ENCODE results near the gene TCF4.

The TCF4 gene

DNA sequence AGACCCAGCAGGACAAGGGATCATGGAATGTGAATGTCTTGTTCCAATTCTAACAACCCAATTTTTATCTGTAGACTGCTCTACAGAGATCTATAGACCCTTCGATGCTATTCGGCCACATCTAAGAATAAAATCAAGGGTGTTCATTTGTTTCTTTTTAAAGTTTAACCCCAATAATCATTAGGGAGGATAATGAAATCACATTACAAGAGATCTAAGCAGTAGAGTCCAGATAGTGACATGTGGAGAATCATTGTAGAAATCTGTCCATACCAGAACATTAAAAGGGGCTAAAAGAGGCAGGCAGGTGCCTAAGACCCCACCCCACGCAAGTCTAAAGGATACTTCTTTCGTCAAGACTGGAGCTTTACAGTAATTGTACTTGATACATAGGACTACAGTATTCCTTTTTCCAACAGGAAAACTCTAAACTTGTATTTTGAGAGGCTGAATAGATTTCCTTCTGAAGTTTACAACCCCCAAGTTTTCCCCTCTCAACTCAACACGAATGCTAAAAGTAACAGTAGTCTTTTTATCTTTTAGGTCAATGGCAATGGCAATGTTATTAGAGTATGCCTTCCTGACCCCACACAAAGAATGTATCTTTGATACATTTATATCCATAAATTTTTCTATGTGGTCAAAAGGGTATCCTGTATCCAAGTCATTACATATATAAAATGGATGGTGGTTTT, 183.7 kb downstream of the TCF4 start:
- Histone ChIP-seq H3K4me3 (no peak overlapping the region), H3K27ac (peak overlapping the region in 10 of 21 experiments; percentile 7 to 77 (median 44))

DNA sequence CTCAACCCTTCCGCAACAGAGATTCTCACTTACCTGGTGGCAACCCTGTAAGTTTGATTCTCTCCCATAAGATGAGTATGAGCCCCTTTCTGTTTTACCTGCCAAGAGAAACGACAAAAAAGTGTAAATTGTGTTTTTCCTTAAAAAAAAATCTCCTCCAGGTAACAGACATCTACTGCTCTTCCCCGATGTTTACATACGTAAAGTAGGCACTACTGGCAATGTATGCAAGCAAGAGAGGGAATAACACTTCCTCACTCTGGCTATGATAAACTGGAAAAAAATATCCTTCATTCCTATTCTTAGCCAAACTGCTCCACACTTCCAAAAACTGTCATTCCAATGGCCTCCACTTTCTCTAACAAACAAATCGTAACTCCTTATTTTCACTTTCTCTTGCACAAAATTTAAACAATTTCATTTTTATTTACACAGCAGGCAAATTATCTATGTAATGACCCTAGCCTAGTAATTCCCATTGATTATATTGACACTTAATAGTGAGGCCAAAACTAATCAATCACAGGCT, 184.5 kb downstream of the TCF4 start:
- H3K27ac ChIP-seq: peak overlapping the region in 15 of 21 experiments; percentile 4 to 82 (median 42)
- H3K4me3 ChIP-seq: peak overlapping the region in 1 of 7 experiments; percentile 4

DNA sequence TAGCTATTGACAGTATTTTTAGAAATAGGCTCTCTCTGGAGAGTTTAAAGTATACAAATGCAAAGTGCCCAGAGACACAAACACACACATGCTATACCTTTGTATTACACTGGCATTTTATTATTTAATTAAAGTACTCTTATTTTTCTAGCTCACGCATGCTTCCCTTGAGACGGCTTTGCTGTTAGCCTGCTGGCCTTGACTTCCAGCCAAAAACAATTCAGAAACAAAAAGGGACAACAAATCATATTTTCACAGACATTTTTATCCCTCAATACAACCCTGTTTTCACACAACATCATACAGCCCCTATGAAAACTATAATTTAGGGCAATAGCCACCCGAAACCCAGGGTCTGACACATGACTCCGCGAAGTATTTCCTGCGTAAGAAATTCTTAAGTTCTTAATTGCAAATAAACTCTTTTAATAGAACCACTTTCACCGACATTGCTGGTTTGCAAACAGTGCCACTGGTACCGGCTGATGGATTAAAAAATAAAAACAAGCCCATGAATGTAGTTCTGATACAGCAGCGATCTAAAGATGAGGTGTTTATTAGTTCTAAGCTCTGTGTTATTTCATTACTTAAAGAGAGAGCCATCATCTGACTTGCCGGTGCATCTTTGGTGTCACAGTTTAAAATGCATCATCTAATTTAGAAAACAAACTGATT, 185.1 kb downstream of the TCF4 start:
- peak overlapping the region in 18 of 21 experiments; percentile 2 to 82 (median 46) for H3K27ac ChIP-seq
- H3K4me3 ChIP-seq: peak overlapping the region in 1 of 7 experiments; percentile 4

DNA sequence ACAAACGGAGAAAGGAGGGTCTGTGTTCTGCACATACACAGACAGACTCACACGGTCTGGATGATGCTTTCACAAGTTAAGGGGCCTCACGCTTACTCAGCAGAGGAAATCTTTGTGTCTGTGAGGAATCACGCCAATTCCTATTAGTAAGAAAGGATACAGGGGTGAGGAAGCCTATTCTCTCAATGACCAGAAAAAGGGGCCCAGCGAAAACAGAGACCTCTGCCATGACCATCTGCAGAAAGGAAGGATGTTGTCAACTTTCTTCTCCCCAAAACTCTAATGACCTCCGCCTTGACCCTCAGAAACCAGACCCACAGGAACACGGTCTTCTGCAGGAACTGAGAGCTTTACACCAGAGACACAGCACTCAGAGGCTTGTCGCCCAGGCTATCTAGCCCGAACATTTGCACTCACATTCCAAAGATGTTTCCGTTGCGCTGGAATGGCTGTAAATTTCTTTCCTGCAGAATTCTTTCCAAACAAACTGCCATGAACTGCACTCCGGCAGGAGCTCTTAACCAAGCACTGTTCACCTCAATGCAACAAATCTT, 186.3 kb downstream of the TCF4 start:
- H3K4me3 ChIP-seq: peak overlapping the region in 4 of 7 experiments; percentile 2 to 22 (median 12)
- peak overlapping the region in 19 of 21 experiments; percentile 2 to 82 (median 63) for H3K27ac ChIP-seq

GRCh38 chr18:55400590-55401541, 187.1 kb downstream of the TCF4 start:
- Histone ChIP-seq H3K27ac (peak overlapping the region in 18 of 21 experiments; percentile 2 to 82 (median 62)), H3K4me3 (peak overlapping the region in 5 of 7 experiments; percentile 3 to 22 (median 10))

GRCh38 chr18:55400081-55400480, 187.9 kb downstream of the TCF4 start:
- Histone ChIP-seq H3K4me3 (no peak overlapping the region), H3K27ac (peak overlapping the region in 11 of 21 experiments; percentile 2 to 82 (median 70))

GRCh38 chr18:55398858-55399257, 189.1 kb downstream of the TCF4 start:
- H3K27ac ChIP-seq: peak overlapping the region in 5 of 21 experiments; percentile 2 to 82 (median 32)

DNA sequence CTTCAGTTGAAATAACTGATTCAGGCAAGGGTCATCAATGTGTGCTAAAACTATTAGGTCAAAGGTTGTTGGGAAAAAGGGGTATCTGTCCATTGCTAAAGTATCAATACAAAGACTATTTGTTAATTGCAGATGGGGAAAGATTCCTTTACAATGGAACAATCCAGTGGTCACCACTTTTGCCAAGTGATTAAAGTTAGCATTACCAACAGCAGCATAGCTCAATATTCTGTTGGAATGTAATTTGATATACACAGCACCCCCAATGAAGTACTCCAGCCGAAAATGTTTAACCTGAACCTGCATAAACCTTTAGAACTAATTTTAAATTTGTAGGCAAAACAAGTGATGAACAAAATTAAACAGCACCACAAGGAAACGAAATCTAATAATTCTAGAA, 191.0 kb downstream of the TCF4 start:
- Histone ChIP-seq H3K27ac (peak overlapping the region in 1 of 21 experiments; percentile 29), H3K4me3 (no peak overlapping the region)

More at GRCh38 chr18:55398858-55399257, 189.1 kb downstream of the TCF4 start:
- no peak overlapping the region for H3K4me3 ChIP-seq

- no peak overlapping the region for H3K4me3 ChIP-seq
- H3K27ac ChIP-seq: peak overlapping the region in 2 of 21 experiments; percentile 29 to 50
Observed at GRCh38 chr18:55396267-55396905, 191.6 kb downstream of the TCF4 start.

DNA sequence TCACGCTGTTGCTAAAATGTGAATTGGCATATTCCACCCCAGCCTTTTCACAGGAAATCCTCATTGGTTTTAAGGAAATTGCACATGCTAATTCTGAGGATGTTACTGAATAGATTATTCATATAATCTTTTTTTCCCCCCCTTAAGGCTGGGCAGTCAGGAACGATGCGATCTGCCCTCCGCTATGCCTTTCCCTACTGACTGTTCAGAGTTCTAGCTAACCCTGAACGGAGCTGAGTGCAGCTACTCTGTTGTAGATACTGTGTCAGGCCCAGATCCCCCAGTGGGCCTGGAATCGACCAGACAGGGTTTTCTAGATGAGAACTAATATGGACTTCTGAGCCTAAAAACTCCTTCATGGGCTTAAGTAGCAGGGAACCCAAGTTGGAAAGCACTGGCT, 192.2 kb downstream of the TCF4 start:
- H3K27ac ChIP-seq: peak overlapping the region in 1 of 21 experiments; percentile 50
- no peak overlapping the region for H3K4me3 ChIP-seq

GRCh38 chr18:55390898-55391297, 197.1 kb downstream of the TCF4 start:
- no peak overlapping the region for H3K4me3 ChIP-seq
- no peak overlapping the region for H3K27ac ChIP-seq

DNA sequence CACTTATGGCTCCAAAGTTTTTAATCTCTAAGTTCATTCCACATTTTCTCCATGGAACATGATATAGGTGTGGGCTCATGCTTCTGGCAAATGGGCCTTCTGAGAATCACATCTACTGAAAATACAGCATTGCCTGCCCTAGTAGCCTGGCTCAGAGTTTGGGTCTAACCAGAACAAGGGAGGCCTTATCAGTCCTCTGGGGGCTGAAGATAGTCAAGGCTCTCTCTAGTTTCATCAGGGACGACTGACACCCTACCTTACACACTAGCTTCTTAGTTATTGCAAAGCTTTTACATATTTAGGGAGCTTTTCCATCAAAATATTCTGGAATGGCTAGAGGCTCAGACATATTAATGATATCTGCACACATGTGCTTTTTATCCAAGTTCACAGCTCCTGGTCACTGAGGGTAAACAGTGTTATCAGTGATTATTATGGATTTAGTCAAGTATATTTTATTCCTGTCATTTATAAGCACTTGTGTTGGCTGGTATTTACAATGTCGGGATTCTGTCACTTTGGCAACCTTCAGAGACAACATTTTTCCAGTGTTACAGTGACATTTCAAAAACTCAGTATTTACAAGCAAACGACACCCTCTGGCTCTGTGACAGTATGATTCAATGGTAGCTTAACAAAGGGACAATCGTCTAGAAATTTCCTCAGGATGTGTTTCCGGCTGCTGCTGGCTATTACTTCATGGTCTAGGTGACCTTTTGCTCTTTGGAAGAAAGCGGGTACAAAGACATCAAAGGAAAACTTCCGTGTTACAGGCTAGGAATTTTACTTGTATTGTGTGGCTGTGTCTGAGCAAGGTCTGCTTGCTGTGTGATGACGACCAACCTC, 200.6 kb downstream of the TCF4 start:
- Histone ChIP-seq H3K27ac (peak overlapping the region in 12 of 21 experiments; percentile 17 to 59 (median 42)), H3K4me3 (no peak overlapping the region)

GRCh38 chr18:55386545-55386944, 201.4 kb downstream of the TCF4 start:
- H3K27ac ChIP-seq: peak overlapping the region in 5 of 21 experiments; percentile 23 to 59 (median 50)

DNA sequence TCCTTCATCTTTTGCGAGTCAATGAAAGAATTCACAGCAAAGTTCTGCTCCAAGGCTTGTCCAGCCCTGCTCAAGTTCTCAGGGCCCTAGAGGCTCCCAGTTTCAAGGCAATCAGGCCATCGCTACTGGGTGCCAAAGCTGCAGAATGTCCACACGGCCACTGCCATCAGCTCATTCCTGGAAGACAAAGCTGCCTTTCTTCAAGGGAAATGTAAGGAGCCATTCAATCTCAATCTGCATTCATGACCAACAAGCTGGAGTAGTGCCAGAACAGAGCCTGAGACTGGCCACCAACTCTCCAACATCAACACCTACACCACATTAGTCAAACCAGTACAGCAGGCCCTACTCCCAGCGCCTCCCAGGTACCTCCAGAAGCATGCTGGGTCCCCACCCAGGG, 202.2 kb downstream of the TCF4 start:
- H3K27ac ChIP-seq: peak overlapping the region in 3 of 21 experiments; percentile 14 to 31 (median 30)

More at GRCh38 chr18:55386545-55386944, 201.4 kb downstream of the TCF4 start:
- H3K4me3 ChIP-seq: no peak overlapping the region

GRCh38 chr18:55384551-55385275, 203.3 kb downstream of the TCF4 start:
- Histone ChIP-seq H3K4me3 (no peak overlapping the region), H3K27ac (peak overlapping the region in 2 of 21 experiments; percentile 23 to 30)

More for the DNA sequence above, 202.2 kb downstream of the TCF4 start:
- no peak overlapping the region for H3K4me3 ChIP-seq

- H3K27ac ChIP-seq: peak overlapping the region in 1 of 21 experiments; percentile 10
- H3K4me3 ChIP-seq: no peak overlapping the region
Observed at GRCh38 chr18:55384115-55384514, 203.9 kb downstream of the TCF4 start.

GRCh38 chr18:55382277-55382805, 205.7 kb downstream of the TCF4 start:
- Histone ChIP-seq H3K4me3 (no peak overlapping the region), H3K27ac (no peak overlapping the region)
